SK-N-SH (cell line): ENCODE measurements around the gene MAPK9. TPM values are rescaled to one million over a fixed set of nuclear protein-coding genes. Genes with fewer than 3 reads are reported as not detected.

Experiments
- CTCF ChIA-PET: fragments of 300-600, 350-600 bp; formaldehyde crosslinking; extraction: SDS; loops from one replicate; lab custom pipeline; 2021; lab: Yijun Ruan, JAX
- POLR2A ChIA-PET: fragments of 350-600 bp; sonication (Branson Sonifier 250); formaldehyde crosslinking; extraction: SDS; loops from one replicate; lab custom pipeline; 2020; ENCODE audit warnings: antibody characterized with exemption, inconsistent platforms; lab: Yijun Ruan, JAX
- DNase-seq: peaks from one replicate; pipeline ENCODE4 v3.0.0; 2012
- H2AFZ ChIP-seq: fragments of 200-600 bp; sonication (generic); 2 replicates; pipeline ENCODE4 v1.8.1; 2016; ENCODE audit warnings: antibody characterized with exemption, mild to moderate bottlenecking, low read depth
- H3F3A ChIP-seq: fragments of 200-600 bp; sonication (generic); replicated peaks from 2 replicates; pipeline ENCODE3; 2016; ENCODE audit warnings: antibody characterized with exemption, mild to moderate bottlenecking; ENCODE audit not compliant: insufficient read depth
- H3K27ac ChIP-seq, 2 experiments: fragments of 200-500 bp in 1 of 2; fragments of 200-600 bp in 1 of 2; sonication (Bioruptor generic) in 1 of 2; sonication (generic), shearing (Covaris generic) in 1 of 2; 2 replicates each; pipeline versions ENCODE4 v1.5.1 to v1.6.1; 2014 to 2016; ENCODE audit warnings: low read depth in 2 of 2, inconsistent platforms in 1 of 2, low read length in 1 of 2, mild to moderate bottlenecking in 1 of 2, mixed read lengths in 1 of 2
- H3K27me3 ChIP-seq: fragments of 200-600 bp; sonication (generic), shearing (Covaris generic); 2 replicates; pipeline ENCODE4 v1.6.1; 2016; ENCODE audit warnings: mixed run types; ENCODE audit not compliant: insufficient read depth
- H3K36me3 ChIP-seq, 2 experiments: fragments of 200-500 bp in 1 of 2; fragments of 200-600 bp in 1 of 2; sonication (Bioruptor generic) in 1 of 2; sonication (generic) in 1 of 2; replicated peaks in 1 of 2; 2 replicates each; pipeline versions ENCODE3 to v1.5.1; 2014 to 2016; ENCODE audit warnings: low read length in 1 of 2, mild to moderate bottlenecking in 1 of 2; ENCODE audit not compliant: insufficient read depth in 2 of 2, control insufficient read depth in 1 of 2
- H3K4me1 ChIP-seq, 2 experiments: fragments of 200-500 bp in 1 of 2; fragments of 200-600 bp in 1 of 2; sonication (Bioruptor generic) in 1 of 2; sonication (generic), shearing (Covaris generic) in 1 of 2; 2 replicates each; pipeline versions ENCODE4 v1.5.1 to v1.6.1; 2014 to 2016; ENCODE audit warnings: low read depth in 1 of 2, low read length in 1 of 2, mixed run types in 1 of 2; ENCODE audit not compliant: insufficient read depth in 2 of 2, control insufficient read depth in 1 of 2
- H3K4me2 ChIP-seq: fragments of 200-600 bp; sonication (generic), shearing (Covaris generic); 2 replicates; pipeline ENCODE4 v1.6.1; 2017; ENCODE audit warnings: mixed run types
- H3K4me3 ChIP-seq, 2 experiments: fragments of 200-500 bp in 1 of 2; fragments of 200-600 bp in 1 of 2; sonication (Bioruptor generic) in 1 of 2; sonication (generic), shearing (Covaris generic) in 1 of 2; 2 replicates each; pipeline versions ENCODE4 v1.5.1 to v1.8.1; 2014 to 2016; ENCODE audit warnings: low read depth in 2 of 2, inconsistent platforms in 1 of 2, low read length in 1 of 2, mild to moderate bottlenecking in 1 of 2, mixed read lengths in 1 of 2, moderate library complexity in 1 of 2
- H3K79me2 ChIP-seq: fragments of 200-600 bp; sonication (generic); 2 replicates; pipeline ENCODE4 v1.8.1; 2017; ENCODE audit warnings: mild to moderate bottlenecking; ENCODE audit not compliant: insufficient read depth
- H3K9ac ChIP-seq: fragments of 200-600 bp; sonication (generic); 2 replicates; pipeline ENCODE4 v1.6.1; 2017; ENCODE audit warnings: mixed run types
- H3K9me2 ChIP-seq: fragments of 200-600 bp; sonication (generic); 2 replicates; pipeline ENCODE4 v1.6.1; 2017; ENCODE audit warnings: mixed run types
- H3K9me3 ChIP-seq: fragments of 200-600 bp; sonication (generic); 2 replicates; pipeline ENCODE4 v1.6.1; 2017; ENCODE audit warnings: mixed run types, mild to moderate bottlenecking, moderate library complexity
- H4K20me1 ChIP-seq: fragments of 200-600 bp; sonication (generic); 2 replicates; pipeline ENCODE4 v1.6.1; 2017; ENCODE audit warnings: mild to moderate bottlenecking, mixed run types; ENCODE audit not compliant: insufficient read depth
- FOXJ3 ChIP-seq: sonication (generic); formaldehyde crosslinking; IDR thresholded peaks from 2 replicates; pipeline ENCODE4 v1.5.1; 2020; ENCODE audit warnings: mild to moderate bottlenecking, missing genetic modification reagents
- GATA2 ChIP-seq: sonication (generic); formaldehyde crosslinking; IDR thresholded peaks from 2 replicates; pipeline ENCODE4 v1.5.0; 2020; ENCODE audit warnings: mild to moderate bottlenecking, missing genetic modification reagents
- NFIC ChIP-seq: IDR thresholded peaks from 2 replicates; pipeline ENCODE4 v1.4.0; 2012; ENCODE audit warnings: borderline replicate concordance
- NRF1 ChIP-seq: IDR thresholded peaks from 2 replicates; pipeline ENCODE4 v1.6.1; 2012; ENCODE audit warnings: low read depth, mild to moderate bottlenecking, low read length
- RFX5 ChIP-seq: IDR thresholded peaks from 2 replicates; pipeline ENCODE4 v1.6.1; 2012; ENCODE audit warnings: mild to moderate bottlenecking, improper control_type of control experiment, low read length
- RXRA ChIP-seq: IDR thresholded peaks from 2 replicates; pipeline ENCODE4 v1.4.0; 2012; ENCODE audit warnings: low read depth, mild to moderate bottlenecking, borderline replicate concordance
- SMC3 ChIP-seq: IDR thresholded peaks from 2 replicates; pipeline ENCODE4 v1.6.1; 2012; ENCODE audit warnings: low read depth, low read length, improper control_type of control experiment
- WGBS: methylation state at CpG from one replicate; pipeline ENCODE4 v1.1.6; 2017; ENCODE audit warnings: low lambda C conversion rate; 5-methylcytosine and 5-hydroxymethylcytosine counted together
- polyA plus RNA-seq, 3 experiments: library from polyadenylated mRNA; depleted of rRNA; stranded (reverse); fragments of >200 nt; gene quantifications; 2 replicates each; pipeline ENCODE4 v1.2.3, GENCODE V29; 2012
- TF ChIP-seq, protein P1 (sequence below): IDR thresholded peaks from 2 replicates; pipeline ENCODE4 v1.4.0; 2012; ENCODE audit warnings: low read depth, borderline replicate concordance
- TF ChIP-seq, protein P2 (sequence below): fragments of 200-600 bp; sonication (generic); IDR thresholded peaks from 2 replicates; pipeline ENCODE4 v1.6.1; 2017; ENCODE audit warnings: antibody characterized with exemption, mild to moderate bottlenecking, moderate library complexity
- TF ChIP-seq, protein P3 (sequence below): IDR thresholded peaks from 2 replicates; pipeline ENCODE4 v1.6.1; 2012; ENCODE audit warnings: mild to moderate bottlenecking, low read depth, low read length, moderate library complexity

The MAPK9 gene
- polyA plus RNA-seq, 1 of the 3 experiments (the other 2 are of a cell fraction) = 23.9 TPM

DNA sequence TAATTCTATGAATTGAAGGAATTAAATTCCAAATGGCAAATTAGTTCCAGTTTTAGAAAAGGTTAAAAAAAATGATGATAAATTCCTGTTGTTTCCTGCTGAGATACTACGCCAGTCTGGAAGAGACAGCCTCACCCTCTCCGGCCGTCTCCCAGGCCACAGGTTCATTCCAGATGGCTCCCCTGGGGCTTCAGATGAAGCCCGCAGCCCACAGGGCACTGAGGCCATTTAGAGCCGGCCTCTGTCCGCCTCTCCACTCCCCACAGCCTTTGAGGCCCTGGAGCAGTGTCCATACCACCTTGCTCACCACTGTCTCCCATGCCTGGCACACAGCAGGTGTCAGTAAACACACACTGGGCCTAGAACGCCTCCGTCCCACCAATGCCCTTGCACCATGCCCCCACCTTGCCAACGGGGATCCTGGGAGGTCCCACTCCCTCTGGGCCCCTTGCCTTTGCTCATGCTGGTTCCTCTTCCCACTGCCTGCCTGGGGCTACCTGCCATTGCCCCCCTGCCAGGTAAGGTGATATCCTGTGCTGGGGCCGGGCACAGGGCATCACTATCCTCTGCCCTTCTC lies 35.2 kb upstream of the MAPK9 start:
- no peak overlapping the region for H2AFZ ChIP-seq
- H4K20me1 ChIP-seq = no peaks in the 10 kb centered on the region
- H3F3A ChIP-seq = peaks cover 17% of the 10 kb centered on the region
- POLR2A ChIA-PET = no interaction called here
- DNase-seq = no peak
- H3K36me3 ChIP-seq = no peaks in the 10 kb centered on the region
- no peak overlapping the region for H3K9ac ChIP-seq
- WGBS = 80% methylated on average over 9 of the region's 10 CpGs
- peaks cover 0 to 12% of the 10 kb centered on the region in 2 experiments; a peak in 2 of 4 replicates for H3K4me1 ChIP-seq
- no peak overlapping the region for H3K4me2 ChIP-seq
- H3K4me3 ChIP-seq = no peak overlapping the region
- no peaks in the 10 kb centered on the region for H3K9me3 ChIP-seq
- H3K9me2 ChIP-seq = no peaks in the 10 kb centered on the region
- TF ChIP-seq RFX5 (no peak), NRF1 (no peak), SMC3 (no peak), GATA2 (CRISPR knock-in tag) (no peak)
- TF ChIP-seq, protein P1, sequence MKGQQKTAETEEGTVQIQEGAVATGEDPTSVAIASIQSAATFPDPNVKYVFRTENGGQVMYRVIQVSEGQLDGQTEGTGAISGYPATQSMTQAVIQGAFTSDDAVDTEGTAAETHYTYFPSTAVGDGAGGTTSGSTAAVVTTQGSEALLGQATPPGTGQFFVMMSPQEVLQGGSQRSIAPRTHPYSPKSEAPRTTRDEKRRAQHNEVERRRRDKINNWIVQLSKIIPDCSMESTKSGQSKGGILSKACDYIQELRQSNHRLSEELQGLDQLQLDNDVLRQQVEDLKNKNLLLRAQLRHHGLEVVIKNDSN = no peak
- TF ChIP-seq, protein P2, sequence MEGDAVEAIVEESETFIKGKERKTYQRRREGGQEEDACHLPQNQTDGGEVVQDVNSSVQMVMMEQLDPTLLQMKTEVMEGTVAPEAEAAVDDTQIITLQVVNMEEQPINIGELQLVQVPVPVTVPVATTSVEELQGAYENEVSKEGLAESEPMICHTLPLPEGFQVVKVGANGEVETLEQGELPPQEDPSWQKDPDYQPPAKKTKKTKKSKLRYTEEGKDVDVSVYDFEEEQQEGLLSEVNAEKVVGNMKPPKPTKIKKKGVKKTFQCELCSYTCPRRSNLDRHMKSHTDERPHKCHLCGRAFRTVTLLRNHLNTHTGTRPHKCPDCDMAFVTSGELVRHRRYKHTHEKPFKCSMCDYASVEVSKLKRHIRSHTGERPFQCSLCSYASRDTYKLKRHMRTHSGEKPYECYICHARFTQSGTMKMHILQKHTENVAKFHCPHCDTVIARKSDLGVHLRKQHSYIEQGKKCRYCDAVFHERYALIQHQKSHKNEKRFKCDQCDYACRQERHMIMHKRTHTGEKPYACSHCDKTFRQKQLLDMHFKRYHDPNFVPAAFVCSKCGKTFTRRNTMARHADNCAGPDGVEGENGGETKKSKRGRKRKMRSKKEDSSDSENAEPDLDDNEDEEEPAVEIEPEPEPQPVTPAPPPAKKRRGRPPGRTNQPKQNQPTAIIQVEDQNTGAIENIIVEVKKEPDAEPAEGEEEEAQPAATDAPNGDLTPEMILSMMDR = no peak
- TF ChIP-seq, protein P3, sequence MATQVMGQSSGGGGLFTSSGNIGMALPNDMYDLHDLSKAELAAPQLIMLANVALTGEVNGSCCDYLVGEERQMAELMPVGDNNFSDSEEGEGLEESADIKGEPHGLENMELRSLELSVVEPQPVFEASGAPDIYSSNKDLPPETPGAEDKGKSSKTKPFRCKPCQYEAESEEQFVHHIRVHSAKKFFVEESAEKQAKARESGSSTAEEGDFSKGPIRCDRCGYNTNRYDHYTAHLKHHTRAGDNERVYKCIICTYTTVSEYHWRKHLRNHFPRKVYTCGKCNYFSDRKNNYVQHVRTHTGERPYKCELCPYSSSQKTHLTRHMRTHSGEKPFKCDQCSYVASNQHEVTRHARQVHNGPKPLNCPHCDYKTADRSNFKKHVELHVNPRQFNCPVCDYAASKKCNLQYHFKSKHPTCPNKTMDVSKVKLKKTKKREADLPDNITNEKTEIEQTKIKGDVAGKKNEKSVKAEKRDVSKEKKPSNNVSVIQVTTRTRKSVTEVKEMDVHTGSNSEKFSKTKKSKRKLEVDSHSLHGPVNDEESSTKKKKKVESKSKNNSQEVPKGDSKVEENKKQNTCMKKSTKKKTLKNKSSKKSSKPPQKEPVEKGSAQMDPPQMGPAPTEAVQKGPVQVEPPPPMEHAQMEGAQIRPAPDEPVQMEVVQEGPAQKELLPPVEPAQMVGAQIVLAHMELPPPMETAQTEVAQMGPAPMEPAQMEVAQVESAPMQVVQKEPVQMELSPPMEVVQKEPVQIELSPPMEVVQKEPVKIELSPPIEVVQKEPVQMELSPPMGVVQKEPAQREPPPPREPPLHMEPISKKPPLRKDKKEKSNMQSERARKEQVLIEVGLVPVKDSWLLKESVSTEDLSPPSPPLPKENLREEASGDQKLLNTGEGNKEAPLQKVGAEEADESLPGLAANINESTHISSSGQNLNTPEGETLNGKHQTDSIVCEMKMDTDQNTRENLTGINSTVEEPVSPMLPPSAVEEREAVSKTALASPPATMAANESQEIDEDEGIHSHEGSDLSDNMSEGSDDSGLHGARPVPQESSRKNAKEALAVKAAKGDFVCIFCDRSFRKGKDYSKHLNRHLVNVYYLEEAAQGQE = no peak
- TF ChIP-seq, all 33 proteins: peak for 0
- no peak overlapping the region for H3K27ac ChIP-seq
- CTCF ChIA-PET = interaction anchor here (4.0 to 11.1 kb wide), 4 partner anchors 12 to 34 kb away, joined by 47 to 171 read pairs (median 88); partner anchors contain the start of gene MAPK9
- H3K27me3 ChIP-seq = no peaks in the 10 kb centered on the region
- no peaks in the 10 kb centered on the region for H3K79me2 ChIP-seq

DNA sequence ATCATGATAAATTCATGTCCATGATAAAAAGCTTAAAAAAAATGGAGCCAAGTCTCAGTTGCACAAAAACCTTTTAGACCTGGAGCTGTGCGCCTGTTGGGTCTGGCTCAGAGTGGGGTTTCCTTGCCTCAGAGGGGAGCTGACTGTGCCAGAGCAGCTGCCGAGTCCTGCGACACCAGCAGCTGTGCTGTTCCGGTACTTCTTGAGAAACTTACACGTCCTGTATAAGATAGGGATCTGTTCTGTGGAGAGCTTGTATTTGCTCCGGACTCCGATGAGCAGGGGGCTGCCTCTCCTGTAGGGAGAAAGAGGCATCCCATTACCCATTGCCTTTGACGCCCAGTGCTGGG lies 32.7 kb upstream of the MAPK9 start:
- no peaks in the 10 kb centered on the region for H4K20me1 ChIP-seq
- H2AFZ ChIP-seq = no peak overlapping the region
- H3F3A ChIP-seq = no peaks in the 10 kb centered on the region
- 77% methylated on average over 8 of the region's 8 CpGs for WGBS
- POLR2A ChIA-PET = no interaction called here
- no peaks in the 10 kb centered on the region for H3K79me2 ChIP-seq
- H3K4me3 ChIP-seq = no peak overlapping the region
- no peak overlapping the region for H3K27ac ChIP-seq
- H3K4me1 ChIP-seq = no peaks in the 10 kb centered on the region; a peak in 1 of 4 replicates
- no peaks in the 10 kb centered on the region for H3K36me3 ChIP-seq
- CTCF ChIA-PET = interaction anchor here (0.8 to 4.7 kb wide), 7 partner anchors 10 to 197 kb away, joined by 3 to 47 read pairs (median 3); partner anchors contain the start of gene RASGEF1C
- no peak overlapping the region for H3K9ac ChIP-seq
- TF ChIP-seq FOXJ3 (CRISPR knock-in tag) = no peak
- no peak for TF ChIP-seq NFIC
- no peak for TF ChIP-seq SMC3
- no peak for TF ChIP-seq RXRA
- no peak overlapping the region for H3K4me2 ChIP-seq
- H3K27me3 ChIP-seq = no peaks in the 10 kb centered on the region
- H3K9me3 ChIP-seq = no peaks in the 10 kb centered on the region
- DNase-seq = no peak
- no peaks in the 10 kb centered on the region for H3K9me2 ChIP-seq
